ENCODE data around the gene AMER2.

The AMER2 gene

GRCh38 chr13:25136880-25137787 lies 35.0 kb downstream of the AMER2 start:
- H3K27me3 ChIP-seq (ENCODE audit: insufficient read depth, low read depth, severe bottlenecking) = no peaks in the 10 kb centered on the region
- H3K36me3 ChIP-seq = no peaks in the 10 kb centered on the region
- no peak overlapping the region for H3K4me3 ChIP-seq (ENCODE audit: low read depth, low read length)
- TF ChIP-seq, protein P1, sequence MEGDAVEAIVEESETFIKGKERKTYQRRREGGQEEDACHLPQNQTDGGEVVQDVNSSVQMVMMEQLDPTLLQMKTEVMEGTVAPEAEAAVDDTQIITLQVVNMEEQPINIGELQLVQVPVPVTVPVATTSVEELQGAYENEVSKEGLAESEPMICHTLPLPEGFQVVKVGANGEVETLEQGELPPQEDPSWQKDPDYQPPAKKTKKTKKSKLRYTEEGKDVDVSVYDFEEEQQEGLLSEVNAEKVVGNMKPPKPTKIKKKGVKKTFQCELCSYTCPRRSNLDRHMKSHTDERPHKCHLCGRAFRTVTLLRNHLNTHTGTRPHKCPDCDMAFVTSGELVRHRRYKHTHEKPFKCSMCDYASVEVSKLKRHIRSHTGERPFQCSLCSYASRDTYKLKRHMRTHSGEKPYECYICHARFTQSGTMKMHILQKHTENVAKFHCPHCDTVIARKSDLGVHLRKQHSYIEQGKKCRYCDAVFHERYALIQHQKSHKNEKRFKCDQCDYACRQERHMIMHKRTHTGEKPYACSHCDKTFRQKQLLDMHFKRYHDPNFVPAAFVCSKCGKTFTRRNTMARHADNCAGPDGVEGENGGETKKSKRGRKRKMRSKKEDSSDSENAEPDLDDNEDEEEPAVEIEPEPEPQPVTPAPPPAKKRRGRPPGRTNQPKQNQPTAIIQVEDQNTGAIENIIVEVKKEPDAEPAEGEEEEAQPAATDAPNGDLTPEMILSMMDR (IDR thresholded peaks at IDR 0.05; ENCODE audit: low read depth, low read length) = no peak
- DNase-seq = no peak
- peaks cover 9% of the 10 kb centered on the region for H3K9me3 ChIP-seq (ENCODE audit: severe bottlenecking)
- H3K27ac ChIP-seq = no peak overlapping the region

- Histone ChIP-seq H3K9me3 (ENCODE audit: severe bottlenecking) (peaks cover 7% of the 10 kb centered on the region), H3K27me3 (ENCODE audit: insufficient read depth, low read depth, severe bottlenecking) (no peaks in the 10 kb centered on the region), H3K36me3 (no peaks in the 10 kb centered on the region), H3K27ac (no peak overlapping the region), H3K4me3 (ENCODE audit: low read depth, low read length) (no peak overlapping the region)
- no peak for DNase-seq
- TF ChIP-seq, protein P1 (IDR thresholded peaks at IDR 0.05; ENCODE audit: low read depth, low read length) = no peak
These were observed 36.2 kb downstream of the AMER2 start for GRCh38 chr13:25135896-25136295.

DNA sequence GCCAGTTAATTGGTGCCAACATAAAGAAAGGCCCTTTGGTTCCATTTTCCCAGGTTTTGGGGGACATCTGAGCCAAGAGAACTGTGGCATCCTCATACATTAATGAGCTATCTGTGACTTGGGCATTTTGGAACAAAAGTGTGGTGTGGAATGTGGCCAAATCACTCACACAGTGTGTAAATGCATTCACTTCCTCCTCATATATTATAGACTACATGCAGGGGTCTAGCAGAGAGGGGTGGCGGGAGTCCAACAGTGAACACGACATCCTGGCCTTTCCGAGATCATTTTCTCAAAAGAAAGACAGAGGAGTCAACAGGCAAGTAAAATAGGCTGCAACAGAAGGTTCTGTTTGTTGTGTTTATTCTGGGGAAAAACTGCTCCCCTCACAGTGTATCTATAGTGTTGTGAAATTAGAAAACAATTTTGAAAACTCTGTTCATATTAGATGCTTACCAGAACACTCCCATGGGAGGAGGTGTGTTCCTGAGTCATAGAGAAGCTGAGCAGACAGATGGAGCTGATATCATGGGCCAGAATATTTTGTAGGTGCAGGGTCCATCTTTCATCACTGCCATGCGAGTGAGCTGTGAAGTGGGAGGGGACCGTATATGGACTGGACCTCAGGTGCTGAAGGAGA lies 39.2 kb downstream of the AMER2 start:
- H3K4me3 ChIP-seq (ENCODE audit: low read depth, low read length) = no peak overlapping the region
- H3K27me3 ChIP-seq (ENCODE audit: insufficient read depth, low read depth, severe bottlenecking) = no peaks in the 10 kb centered on the region
- DNase-seq = no peak
- TF ChIP-seq, protein P1 (IDR thresholded peaks at IDR 0.05; ENCODE audit: low read depth, low read length) = no peak
- peaks cover 7% of the 10 kb centered on the region for H3K9me3 ChIP-seq (ENCODE audit: severe bottlenecking)
- no peaks in the 10 kb centered on the region for H3K36me3 ChIP-seq
- no peak overlapping the region for H3K27ac ChIP-seq

- Histone ChIP-seq H3K4me3 (ENCODE audit: low read depth, low read length) (no peak overlapping the region), H3K36me3 (no peaks in the 10 kb centered on the region), H3K27ac (no peak overlapping the region), H3K27me3 (ENCODE audit: insufficient read depth, low read depth, severe bottlenecking) (no peaks in the 10 kb centered on the region), H3K9me3 (ENCODE audit: severe bottlenecking) (peaks cover 7% of the 10 kb centered on the region)
- TF ChIP-seq, protein P1 (IDR thresholded peaks at IDR 0.05; ENCODE audit: low read depth, low read length) = no peak
- DNase-seq = no peak
These were observed 40.1 kb downstream of the AMER2 start for GRCh38 chr13:25131881-25132420.

DNA sequence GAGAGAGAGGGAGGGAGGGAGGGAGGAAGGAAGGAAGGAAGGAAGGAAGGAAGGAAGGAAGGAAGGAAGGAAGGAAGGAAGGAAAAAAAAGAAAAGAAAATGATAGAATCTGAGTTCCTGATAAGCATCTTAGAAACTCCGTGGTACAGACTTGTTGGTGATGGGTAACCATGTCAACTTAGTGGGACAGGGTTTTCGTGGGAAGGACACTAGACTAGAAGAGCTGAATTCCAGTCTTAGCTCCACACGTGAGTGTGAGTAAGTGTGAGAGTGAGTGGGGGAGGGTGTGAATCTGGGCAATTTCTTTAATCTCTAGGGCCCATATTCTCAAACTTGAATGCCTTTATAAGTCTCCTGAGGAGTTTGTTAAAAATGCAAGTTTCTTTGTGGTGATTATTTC lies 41.1 kb downstream of the AMER2 start:
- no peak for DNase-seq
- peaks cover 10% of the 10 kb centered on the region for H3K9me3 ChIP-seq (ENCODE audit: severe bottlenecking)
- H3K27me3 ChIP-seq (ENCODE audit: insufficient read depth, low read depth, severe bottlenecking) = no peaks in the 10 kb centered on the region
- H3K36me3 ChIP-seq = no peaks in the 10 kb centered on the region
- no peak overlapping the region for H3K4me3 ChIP-seq (ENCODE audit: low read depth, low read length)
- TF ChIP-seq, protein P1 (IDR thresholded peaks at IDR 0.05; ENCODE audit: low read depth, low read length) = no peak
- no peak overlapping the region for H3K27ac ChIP-seq
